GM18951 (cell line): Measurements from ENCODE around the gene SYNE4.
"Not testable (repeated sequence)": the region's sequence is repeated elsewhere in the genome, so short reads cannot be mapped to it uniquely, and the experiment has no call there.

Experiments
- POLR2A ChIP-seq: IDR thresholded peaks from 4 replicates; pipeline ENCODE4 v1.6.1; 2011; ENCODE audit warnings: mild to moderate bottlenecking; ENCODE audit not compliant: insufficient read length, insufficient read depth; ENCODE audit errors: extremely low read depth
- in situ Hi-C: fragments of 300-500 bp; cut with MboI; formaldehyde crosslinking; loops from one replicate; pipeline ENCODE4 v1.12.0; 2022; ENCODE audit warnings: low sequenced_read_pairs, mixed read lengths, inconsistent platforms; ENCODE audit not compliant: unreplicated experiment

Gene SYNE4, protein sequence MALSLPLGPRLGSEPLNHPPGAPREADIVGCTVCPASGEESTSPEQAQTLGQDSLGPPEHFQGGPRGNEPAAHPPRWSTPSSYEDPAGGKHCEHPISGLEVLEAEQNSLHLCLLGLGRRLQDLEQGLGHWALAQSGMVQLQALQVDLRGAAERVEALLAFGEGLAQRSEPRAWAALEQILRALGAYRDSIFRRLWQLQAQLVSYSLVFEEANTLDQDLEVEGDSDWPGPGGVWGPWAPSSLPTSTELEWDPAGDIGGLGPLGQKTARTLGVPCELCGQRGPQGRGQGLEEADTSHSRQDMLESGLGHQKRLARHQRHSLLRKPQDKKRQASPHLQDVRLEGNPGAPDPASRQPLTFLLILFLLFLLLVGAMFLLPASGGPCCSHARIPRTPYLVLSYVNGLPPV

GRCh38 chr19:36008336-36008978 lies at the start of gene SYNE4:
SYNE4 (minus strand) TSS chr19:36008813; CDS start chr19:36008681, 132 bp downstream.
- in situ Hi-C loops: no loop called here

DNA sequence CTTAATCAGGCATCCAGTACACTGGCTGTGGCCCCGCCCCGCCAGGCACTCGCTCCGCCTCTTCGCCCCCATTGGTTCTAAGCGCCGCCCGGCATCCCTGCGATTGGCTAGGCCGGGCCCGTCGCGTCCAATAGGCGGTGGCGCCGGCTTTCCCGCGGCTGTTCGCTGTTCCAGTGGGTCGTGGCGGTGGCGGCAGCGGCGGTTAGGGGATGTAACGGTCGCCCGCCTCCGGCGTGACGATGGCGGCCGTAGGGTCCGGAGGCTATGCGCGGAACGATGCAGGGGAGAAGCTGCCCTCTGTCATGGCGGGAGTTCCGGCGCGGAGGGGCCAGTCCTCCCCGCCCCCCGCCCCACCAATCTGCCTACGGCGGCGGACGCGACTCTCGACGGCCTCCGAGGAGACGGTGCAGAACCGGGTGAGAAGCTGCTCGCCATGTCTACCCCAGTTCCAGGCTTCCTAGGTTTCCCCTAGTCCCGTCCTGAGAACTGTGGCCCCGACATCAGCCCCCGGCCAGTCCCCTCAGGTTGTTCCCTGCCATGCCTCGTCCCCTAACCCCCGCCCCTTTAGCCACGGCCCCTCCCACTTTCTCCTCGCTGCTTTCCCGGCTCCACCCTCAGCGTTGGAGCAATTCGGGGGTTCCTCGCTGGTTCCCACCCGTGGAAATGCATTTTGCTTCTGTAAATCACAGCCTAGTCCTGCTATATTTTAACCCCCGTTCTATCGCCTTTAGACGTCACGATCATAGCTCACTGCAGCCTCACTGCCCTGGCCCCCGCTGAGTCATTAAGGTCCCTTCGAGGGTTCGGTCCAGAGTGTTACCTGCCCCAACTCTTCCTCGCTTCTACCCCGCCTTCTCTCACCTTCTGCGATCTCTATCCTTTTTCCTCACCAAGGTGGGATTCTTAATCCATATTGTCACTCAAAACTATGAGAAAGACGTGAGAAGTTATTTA lies 46.4 kb upstream of the SYNE4 start, which contains the start of gene WDR62:
Gene WDR62 (plus strand): TSS at position 165 of the 954 bp plus-strand sequence. CDS start 75 bp downstream, at position 240.
- TF ChIP-seq POLR2A: peak; percentile 72
- in situ Hi-C loops: no loop called here

More at GRCh38 chr19:36008336-36008978, at the start of gene SYNE4:
- no peak for TF ChIP-seq POLR2A

GRCh38 chr19:36054119-36054732 lies 45.6 kb upstream of the SYNE4 start, which contains the start of gene THAP8:
THAP8 (minus strand) TSS chr19:36054285; CDS start chr19:36054217, 68 bp downstream.
- peak; percentile 70 for TF ChIP-seq POLR2A
- in situ Hi-C loops: no loop called here

GRCh38 chr19:36051637-36052036 lies 43.0 kb upstream of the SYNE4 start:
- in situ Hi-C loops: no loop called here
- no peak for TF ChIP-seq POLR2A

DNA sequence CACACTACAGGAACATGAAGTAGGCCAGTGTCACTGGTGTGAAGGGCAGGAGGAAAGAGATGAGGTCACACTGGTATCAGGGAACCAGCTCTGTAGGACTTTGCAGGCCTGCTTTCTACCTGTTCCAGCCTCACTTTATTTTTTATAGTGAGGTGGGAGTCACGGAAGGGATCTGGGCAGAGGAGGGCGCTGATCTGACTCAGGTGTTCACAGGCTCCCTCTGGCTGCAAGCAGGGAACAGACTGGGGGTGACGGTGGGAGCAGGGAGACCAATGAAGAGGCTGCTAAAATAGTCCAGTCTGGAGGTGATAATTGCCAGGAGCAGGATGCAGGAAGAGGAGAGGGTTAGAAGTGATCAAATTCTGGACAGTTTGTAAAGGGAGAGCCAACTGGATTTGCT lies 42.6 kb upstream of the SYNE4 start:
- no peak for TF ChIP-seq POLR2A
- in situ Hi-C loops: no loop called here

DNA sequence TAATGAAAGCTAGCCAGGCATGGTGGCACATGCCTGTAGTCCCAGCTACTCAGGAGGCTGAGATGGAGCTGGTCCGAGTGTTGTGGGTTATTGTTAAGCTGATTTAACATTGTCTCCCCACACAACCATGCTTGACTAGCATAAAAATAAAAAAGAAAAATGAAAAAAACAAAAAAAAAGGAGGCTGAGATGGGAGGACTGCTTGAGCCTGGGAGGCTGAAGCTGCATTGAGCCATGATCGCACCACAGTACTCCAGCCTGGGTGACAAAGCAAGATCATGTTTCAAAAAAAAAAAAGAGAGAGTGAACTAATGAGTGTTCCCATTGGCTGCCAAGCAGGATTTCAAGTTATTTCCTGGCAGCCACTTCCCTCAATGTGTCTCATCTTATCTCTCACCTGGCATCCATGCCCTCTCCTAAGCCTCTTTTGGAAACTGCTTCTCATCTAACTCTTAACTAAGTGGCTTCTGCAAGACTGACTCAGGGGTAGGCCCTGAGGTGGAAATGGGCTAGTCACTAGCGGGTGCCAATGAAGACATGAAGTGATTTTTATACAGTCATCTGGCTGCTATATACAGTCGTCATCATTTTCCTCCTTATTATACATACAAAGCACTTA lies 40.6 kb upstream of the SYNE4 start:
- in situ Hi-C loops: no loop called here
- no peak for TF ChIP-seq POLR2A

DNA sequence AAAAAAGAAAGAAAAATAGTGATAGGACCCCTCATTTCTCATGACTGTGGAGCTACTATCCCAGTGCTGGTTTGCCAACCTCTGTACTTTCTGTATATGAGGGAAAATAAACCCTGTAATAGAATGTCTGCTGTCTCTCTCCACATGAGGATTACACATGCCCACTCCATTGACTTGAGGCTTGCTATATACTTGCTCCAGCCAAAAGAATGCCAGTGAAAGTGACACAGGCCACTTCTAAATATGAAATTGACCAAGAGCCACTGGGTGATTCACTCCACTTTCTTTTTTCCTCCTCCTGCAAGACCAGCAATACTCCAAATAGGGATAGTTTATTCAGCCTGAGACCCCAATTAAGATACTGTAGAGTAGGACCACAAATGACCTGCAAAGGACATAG lies 39.2 kb upstream of the SYNE4 start:
- in situ Hi-C loops: no loop called here
- no peak for TF ChIP-seq POLR2A

DNA sequence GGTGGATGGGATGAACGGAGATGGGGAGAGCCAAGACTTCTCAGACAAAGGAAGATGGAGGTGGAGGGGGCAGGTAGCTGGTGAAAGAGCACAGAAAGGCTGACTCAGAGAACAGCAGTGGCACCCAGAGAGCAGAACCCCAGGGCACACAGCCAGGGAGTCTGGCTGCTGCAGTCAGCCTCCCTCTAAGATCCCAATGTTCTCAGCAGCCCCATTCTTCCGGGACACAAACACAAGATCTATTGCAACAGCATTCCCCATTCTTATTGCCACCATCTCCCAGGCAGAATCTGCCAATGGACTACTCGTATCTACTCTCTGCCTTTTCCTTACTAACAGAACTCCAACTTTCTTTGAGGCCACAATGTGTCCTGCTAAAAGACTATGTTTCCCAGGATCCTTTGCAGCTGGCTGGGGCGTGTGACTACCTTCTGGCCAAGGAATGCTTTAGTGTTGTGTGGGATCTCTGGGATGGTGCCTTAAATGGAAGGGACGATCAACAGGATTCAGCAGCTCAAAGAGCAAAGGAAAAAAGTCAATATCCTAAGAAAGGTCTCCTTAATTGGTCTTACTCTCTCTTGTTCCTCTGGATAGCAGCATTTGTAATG lies 37.9 kb upstream of the SYNE4 start:
- in situ Hi-C loops: no loop called here
- no peak for TF ChIP-seq POLR2A

GRCh38 chr19:36043952-36044351 lies 35.3 kb upstream of the SYNE4 start:
- in situ Hi-C loops: no loop called here
- no peak for TF ChIP-seq POLR2A

DNA sequence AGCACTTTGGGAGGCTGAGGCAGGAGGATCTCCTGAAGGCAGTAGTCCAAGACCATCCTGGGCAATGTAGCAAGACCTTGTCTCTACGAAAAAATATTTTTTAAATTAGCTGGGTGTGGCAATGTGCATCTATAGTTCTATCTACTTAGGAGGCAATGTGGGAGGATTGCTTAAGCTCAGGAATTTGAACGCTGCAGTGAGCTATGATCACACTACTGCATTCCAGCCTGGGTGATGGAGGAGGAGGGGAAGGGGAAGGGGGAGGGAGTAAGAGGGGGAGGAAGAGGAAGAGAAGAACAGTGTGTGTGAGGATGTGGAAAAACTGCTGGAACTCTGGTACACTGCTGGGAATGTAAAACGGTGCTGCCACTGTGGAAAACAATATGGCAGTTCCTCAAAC lies 33.2 kb upstream of the SYNE4 start:
- in situ Hi-C loops: no loop called here
- no peak for TF ChIP-seq POLR2A

DNA sequence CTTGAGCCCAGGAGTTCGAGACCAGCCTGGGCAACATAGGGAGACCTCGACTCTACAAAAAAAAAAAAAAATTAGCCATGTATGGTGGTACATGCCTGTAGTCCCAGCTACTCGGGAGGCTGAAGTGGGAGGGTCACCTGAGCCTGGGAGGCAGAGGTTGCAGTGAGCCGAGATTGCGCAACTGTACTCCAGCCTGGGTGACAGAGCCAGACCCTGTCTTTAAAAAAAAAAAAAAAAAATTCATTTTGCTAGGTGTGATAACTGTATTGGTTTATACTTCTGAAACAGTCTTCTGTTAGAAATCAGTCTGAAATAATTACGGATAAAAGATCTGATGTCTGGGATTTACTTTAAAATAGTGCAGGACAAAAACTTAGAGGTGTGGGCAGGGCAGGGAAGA lies 32.5 kb upstream of the SYNE4 start:
- in situ Hi-C loops: not testable (repeated sequence)

GRCh38 chr19:36040495-36040894 lies 31.9 kb upstream of the SYNE4 start:
- no peak for TF ChIP-seq POLR2A
- in situ Hi-C loops: no loop called here
